Trophoblast cell (in vitro differentiated cells and primary cell): ENCODE results near the gene LSM12.

Experiments used
- DNase-seq, 2 donors: peaks; one replicate each; pipeline ENCODE4 v3.0.0-alpha.2; 2016
- H2AFZ ChIP-seq: 2 replicates; pipeline ENCODE4 v1.6.1; 2013; ENCODE audit warnings: low read length, moderate library complexity, mild to moderate bottlenecking; ENCODE audit not compliant: insufficient read depth, poor library complexity
- H2AK5ac ChIP-seq: 2 replicates; pipeline ENCODE4 v1.6.1; 2013; ENCODE audit warnings: mild to moderate bottlenecking, low read length
- H2BK120ac ChIP-seq: 2 replicates; pipeline ENCODE4 v1.6.1; 2013; ENCODE audit warnings: low read length, mild to moderate bottlenecking, moderate library complexity; ENCODE audit not compliant: insufficient read depth, poor library complexity
- H2BK12ac ChIP-seq: 2 replicates; pipeline ENCODE4 v1.6.1; 2013; ENCODE audit warnings: mild to moderate bottlenecking, low read length, moderate library complexity
- H2BK5ac ChIP-seq: 2 replicates; pipeline ENCODE4 v1.6.1; 2013; ENCODE audit warnings: low read length, low read depth, moderate library complexity, mild to moderate bottlenecking; ENCODE audit not compliant: poor library complexity
- H3K14ac ChIP-seq: 2 replicates; pipeline ENCODE4 v1.6.1; 2013; ENCODE audit warnings: mild to moderate bottlenecking, low read length
- H3K18ac ChIP-seq: 2 replicates; pipeline ENCODE4 v1.6.1; 2013; ENCODE audit warnings: mild to moderate bottlenecking, low read length
- H3K23ac ChIP-seq: 2 replicates; pipeline ENCODE4 v1.6.1; 2013; ENCODE audit warnings: low read length
- H3K27ac ChIP-seq: 2 replicates; pipeline ENCODE4 v1.5.1; 2013; ENCODE audit warnings: low read depth, mild to moderate bottlenecking, inconsistent platforms, low read length, moderate library complexity
- H3K27me3 ChIP-seq: 2 replicates; pipeline ENCODE4 v1.6.1; 2013; ENCODE audit warnings: inconsistent platforms, mild to moderate bottlenecking, low read length, moderate library complexity; ENCODE audit not compliant: insufficient read depth
- H3K36me3 ChIP-seq, 2 experiments: 1 replicate in 1 of 2; 2 replicates in 1 of 2; pipeline ENCODE4 v1.6.1; 2013; ENCODE audit warnings: low read length in 2 of 2, mild to moderate bottlenecking in 2 of 2, moderate library complexity in 1 of 2; ENCODE audit not compliant: insufficient read depth in 2 of 2, control insufficient read depth in 1 of 2
- H3K4ac ChIP-seq: 2 replicates; pipeline ENCODE4 v1.6.1; 2013; ENCODE audit warnings: low read depth, mild to moderate bottlenecking, low read length, moderate library complexity
- H3K4me1 ChIP-seq, 2 experiments: 1 replicate in 1 of 2; 2 replicates in 1 of 2; pipeline ENCODE4 v1.6.1; 2013; ENCODE audit warnings: low read length in 2 of 2, mild to moderate bottlenecking in 2 of 2, moderate library complexity in 1 of 2; ENCODE audit not compliant: insufficient read depth in 2 of 2, control insufficient read depth in 1 of 2
- H3K4me2 ChIP-seq: 2 replicates; pipeline ENCODE4 v1.6.1; 2013; ENCODE audit warnings: inconsistent platforms, mild to moderate bottlenecking, low read length, moderate library complexity
- H3K4me3 ChIP-seq: 2 replicates; pipeline ENCODE4 v1.5.1; 2013; ENCODE audit warnings: mild to moderate bottlenecking, low read depth, low read length, inconsistent platforms
- H3K79me1 ChIP-seq: one replicate; pipeline ENCODE4 v1.6.1; 2013; ENCODE audit warnings: low read length
- H3K79me2 ChIP-seq: 2 replicates; pipeline ENCODE4 v1.6.1; 2013; ENCODE audit warnings: low read length, mild to moderate bottlenecking; ENCODE audit not compliant: control insufficient read depth, insufficient read depth, poor library complexity
- H3K9ac ChIP-seq: 2 replicates; pipeline ENCODE4 v1.6.1; 2013; ENCODE audit warnings: mild to moderate bottlenecking, low read length
- H3K9me3 ChIP-seq: 2 replicates; pipeline ENCODE4 v1.6.1; 2013; ENCODE audit warnings: low read depth, mild to moderate bottlenecking, control low read depth, inconsistent platforms, low read length; ENCODE audit not compliant: insufficient read depth
- H4K12ac ChIP-seq: 2 replicates; pipeline ENCODE4 v1.6.1; 2013; ENCODE audit warnings: low read depth, mild to moderate bottlenecking, low read length, moderate library complexity
- H4K8ac ChIP-seq: 2 replicates; pipeline ENCODE4 v1.6.1; 2013; ENCODE audit warnings: low read depth, mild to moderate bottlenecking, low read length, moderate library complexity
- H4K91ac ChIP-seq: one replicate; pipeline ENCODE4 v1.6.1; 2013; ENCODE audit warnings: low read depth, mild to moderate bottlenecking, low read length, moderate library complexity
- WGBS: extraction: QIAGEN DNeasy Blood & Tissue Kit; methylation state at CpG from one replicate; pipeline ENCODE4 v1.1.7; 2013; ENCODE audit warnings: missing lambda C conversion rate; ENCODE audit not compliant: insufficient read length, insufficient coverage; ENCODE audit errors: extremely low coverage; 5-methylcytosine and 5-hydroxymethylcytosine counted together

The LSM12 gene

DNA sequence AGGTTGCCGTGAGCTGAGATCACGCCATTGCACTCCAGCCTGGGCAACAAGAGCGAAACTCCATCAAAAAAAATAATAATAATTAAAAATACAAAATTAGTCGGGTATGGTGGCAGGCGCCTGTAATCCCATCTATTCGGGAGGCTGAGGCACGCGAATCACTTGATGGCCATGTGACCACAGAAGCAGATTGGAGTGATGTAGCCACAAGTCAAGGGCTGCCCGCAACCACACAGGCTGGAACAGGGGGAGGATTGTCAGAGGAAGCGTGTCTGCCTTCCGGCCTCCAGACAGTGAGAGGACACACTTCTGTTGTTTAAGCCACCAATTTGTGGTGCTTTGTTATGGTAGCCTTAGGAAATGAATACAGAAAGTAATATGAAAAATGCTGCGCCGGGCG, 73.8 kb downstream of the LSM12 start:
- Histone ChIP-seq H3K79me2 (no peaks in the 10 kb centered on the region), H4K91ac (no peak overlapping the region), H3K36me3 (no peaks in the 10 kb centered on the region), H3K23ac (no peak overlapping the region), H2BK120ac (no peak overlapping the region), H3K4me1 (peaks cover 2% of the 10 kb centered on the region in 2 experiments), H3K4me3 (no peak overlapping the region), H2BK12ac (no peak overlapping the region), H3K9ac (no peak overlapping the region), H3K4ac (no peak overlapping the region), H3K79me1 (no peaks in the 10 kb centered on the region), H3K18ac (no peak overlapping the region), H2AFZ (no peak overlapping the region), H3K27me3 (no peaks in the 10 kb centered on the region), H3K27ac (no peak overlapping the region), H3K9me3 (no peaks in the 10 kb centered on the region), H4K8ac (no peak overlapping the region), H2AK5ac (no peak overlapping the region), H3K14ac (no peak overlapping the region), H4K12ac (no peak overlapping the region), H3K4me2 (no peak overlapping the region), H2BK5ac (no peak overlapping the region)
- DNase-seq = no peak
- no CpG with 5 or more reads among the region's 14 CpGs for WGBS

DNA sequence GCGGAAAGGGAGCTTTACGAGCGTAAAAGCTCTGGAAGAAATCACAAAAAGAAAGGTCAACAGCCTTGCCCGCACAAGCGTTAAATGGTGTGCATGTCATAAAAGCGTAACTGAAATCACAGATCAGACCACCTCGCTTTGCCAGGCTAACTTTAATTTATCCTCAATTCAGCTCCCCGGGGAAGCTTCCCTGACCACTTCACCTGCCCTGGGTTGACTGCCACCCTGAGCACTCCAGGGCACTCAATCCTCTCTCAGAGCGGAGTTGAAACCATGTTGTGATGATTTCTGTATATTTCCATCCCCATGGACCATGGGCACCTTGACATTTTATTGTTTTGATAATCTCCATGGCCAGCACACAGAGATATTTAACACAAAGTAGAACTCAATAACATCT, 78.2 kb downstream of the LSM12 start:
- WGBS = no CpG with 5 or more reads among the region's 9 CpGs
- Histone ChIP-seq H2BK120ac (no peak overlapping the region), H3K79me2 (no peaks in the 10 kb centered on the region)

GRCh38 chr17:43987131-43988021, 79.1 kb downstream of the LSM12 start:
- no peak overlapping the region for H3K4me2 ChIP-seq
- H3K4me1 ChIP-seq = peaks cover 4 to 9% of the 10 kb centered on the region in 2 experiments
- H3K18ac ChIP-seq = no peak overlapping the region
- H3K79me2 ChIP-seq = no peaks in the 10 kb centered on the region
- H3K36me3 ChIP-seq = no peaks in the 10 kb centered on the region
- no peak overlapping the region for H3K14ac ChIP-seq
- H3K4ac ChIP-seq = no peak overlapping the region
- no peak overlapping the region for H2AK5ac ChIP-seq
- peaks cover 20% of the 10 kb centered on the region for H3K27me3 ChIP-seq
- H2BK120ac ChIP-seq = no peak overlapping the region
- no peak overlapping the region for H3K9ac ChIP-seq
- H4K91ac ChIP-seq = no peak overlapping the region
- no peak overlapping the region for H4K12ac ChIP-seq
- H3K27ac ChIP-seq = no peak overlapping the region
- no peak overlapping the region for H3K4me3 ChIP-seq
- no peak overlapping the region for H2BK5ac ChIP-seq
- H3K9me3 ChIP-seq = no peaks in the 10 kb centered on the region
- H2AFZ ChIP-seq = no peak overlapping the region
- no peak overlapping the region for H4K8ac ChIP-seq
- WGBS = no CpG with 5 or more reads among the region's 12 CpGs
- DNase-seq = no peak
- H2BK12ac ChIP-seq = no peak overlapping the region
- H3K23ac ChIP-seq = no peak overlapping the region
- no peaks in the 10 kb centered on the region for H3K79me1 ChIP-seq

More for the DNA sequence above, 78.2 kb downstream of the LSM12 start:
- no peak overlapping the region for H3K4ac ChIP-seq
- H3K27ac ChIP-seq = no peak overlapping the region
- H3K79me1 ChIP-seq = no peaks in the 10 kb centered on the region
- no peak overlapping the region for H2BK12ac ChIP-seq
- no peak overlapping the region for H3K4me2 ChIP-seq
- H4K12ac ChIP-seq = no peak overlapping the region
- H2BK5ac ChIP-seq = no peak overlapping the region
- H3K27me3 ChIP-seq = peaks cover 13% of the 10 kb centered on the region
- DNase-seq = no peak
- H3K4me1 ChIP-seq = peaks cover 4 to 9% of the 10 kb centered on the region in 2 experiments
- no peaks in the 10 kb centered on the region for H3K36me3 ChIP-seq
- no peak overlapping the region for H3K14ac ChIP-seq
- no peaks in the 10 kb centered on the region for H3K9me3 ChIP-seq
- H2AK5ac ChIP-seq = no peak overlapping the region
- H3K18ac ChIP-seq = no peak overlapping the region
- H3K9ac ChIP-seq = no peak overlapping the region
- no peak overlapping the region for H3K23ac ChIP-seq
- no peak overlapping the region for H4K8ac ChIP-seq
- no peak overlapping the region for H3K4me3 ChIP-seq
- H4K91ac ChIP-seq = no peak overlapping the region
- no peak overlapping the region for H2AFZ ChIP-seq

GRCh38 chr17:43986225-43986981, 80.1 kb downstream of the LSM12 start:
- Histone ChIP-seq H3K23ac (no peak overlapping the region), H2BK12ac (no peak overlapping the region), H2AK5ac (no peak overlapping the region), H2AFZ (no peak overlapping the region), H3K9ac (no peak overlapping the region), H3K18ac (no peak overlapping the region), H3K4me2 (no peak overlapping the region), H3K9me3 (no peaks in the 10 kb centered on the region), H3K4me3 (no peak overlapping the region), H4K8ac (no peak overlapping the region), H2BK5ac (no peak overlapping the region), H3K27ac (no peak overlapping the region), H3K79me1 (no peaks in the 10 kb centered on the region), H4K12ac (no peak overlapping the region), H3K4ac (no peak overlapping the region), H4K91ac (no peak overlapping the region), H2BK120ac (no peak overlapping the region), H3K27me3 (peaks cover 21% of the 10 kb centered on the region), H3K79me2 (no peaks in the 10 kb centered on the region), H3K14ac (no peak overlapping the region), H3K36me3 (no peaks in the 10 kb centered on the region), H3K4me1 (peaks cover 4 to 9% of the 10 kb centered on the region in 2 experiments)
- DNase-seq = no peak
- WGBS = no CpG with 5 or more reads among the region's 7 CpGs
